HEK293 (cell line): Measurements from ENCODE around the gene S100A14.

Experiments used
- ATF2 ChIP-seq: fragments of 450-650 bp; formaldehyde crosslinking; IDR thresholded peaks from 2 replicates; pipeline ENCODE4 v1.5.1; 2016; ENCODE audit warnings: missing biosample characterization, missing genetic modification characterization, low read depth
- SP2 ChIP-seq: fragments of 450-650 bp; formaldehyde crosslinking; IDR thresholded peaks from 2 replicates; pipeline ENCODE4 v1.5.1; 2016; ENCODE audit warnings: missing biosample characterization, missing genetic modification characterization
- ZNF580 ChIP-seq: fragments of 450-650 bp; formaldehyde crosslinking; IDR thresholded peaks from 2 replicates; pipeline ENCODE4 v1.5.1; 2016; ENCODE audit warnings: missing biosample characterization, missing genetic modification characterization

- TF ChIP-seq SP2 (no peak), ATF2 (tag by site-specific recombination) (no peak), ZNF580 (tag by site-specific recombination) (no peak)
These were observed 35.6 kb upstream of the S100A14 start for GRCh38 chr1:153651771-153652170.
